ENCODE results near the gene CRISP3.

DNA sequence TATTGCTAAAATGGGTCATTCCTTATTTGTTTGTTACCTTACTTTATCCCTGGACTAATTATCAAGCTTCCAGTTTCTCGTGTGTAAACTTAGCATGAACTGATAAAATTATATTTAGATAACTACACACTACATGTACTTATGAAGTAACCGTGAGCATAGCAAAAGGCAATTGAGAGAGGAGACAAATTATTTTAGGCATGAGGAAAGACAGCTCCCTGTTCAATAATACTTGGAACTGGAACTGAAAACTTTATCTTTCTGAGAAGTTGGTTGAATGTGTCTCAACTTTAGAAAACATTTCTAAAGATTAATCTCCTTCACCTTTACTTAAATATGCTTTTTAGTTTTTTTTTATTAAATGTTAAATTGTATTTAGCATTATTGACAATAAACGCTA is 11.4 kb downstream of the CRISP3 start:
- TF ChIP-seq ZBTB21 (tag by site-specific recombination; IDR thresholded peaks at IDR 0.05) (no peak), ZIC2 (tag by site-specific recombination; IDR thresholded peaks at IDR 0.05) (no peak), MEIS1 (CRISPR knock-in tag; IDR thresholded peaks at IDR 0.05; ENCODE audit: borderline replicate concordance) (no peak), ZNF404 (tag by site-specific recombination; IDR thresholded peaks at IDR 0.05) (no peak)
- TF ChIP-seq, protein P1, sequence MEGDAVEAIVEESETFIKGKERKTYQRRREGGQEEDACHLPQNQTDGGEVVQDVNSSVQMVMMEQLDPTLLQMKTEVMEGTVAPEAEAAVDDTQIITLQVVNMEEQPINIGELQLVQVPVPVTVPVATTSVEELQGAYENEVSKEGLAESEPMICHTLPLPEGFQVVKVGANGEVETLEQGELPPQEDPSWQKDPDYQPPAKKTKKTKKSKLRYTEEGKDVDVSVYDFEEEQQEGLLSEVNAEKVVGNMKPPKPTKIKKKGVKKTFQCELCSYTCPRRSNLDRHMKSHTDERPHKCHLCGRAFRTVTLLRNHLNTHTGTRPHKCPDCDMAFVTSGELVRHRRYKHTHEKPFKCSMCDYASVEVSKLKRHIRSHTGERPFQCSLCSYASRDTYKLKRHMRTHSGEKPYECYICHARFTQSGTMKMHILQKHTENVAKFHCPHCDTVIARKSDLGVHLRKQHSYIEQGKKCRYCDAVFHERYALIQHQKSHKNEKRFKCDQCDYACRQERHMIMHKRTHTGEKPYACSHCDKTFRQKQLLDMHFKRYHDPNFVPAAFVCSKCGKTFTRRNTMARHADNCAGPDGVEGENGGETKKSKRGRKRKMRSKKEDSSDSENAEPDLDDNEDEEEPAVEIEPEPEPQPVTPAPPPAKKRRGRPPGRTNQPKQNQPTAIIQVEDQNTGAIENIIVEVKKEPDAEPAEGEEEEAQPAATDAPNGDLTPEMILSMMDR (tag by site-specific recombination; IDR thresholded peaks at IDR 0.05), result no peak

Data from HEK293 (cell line).